GM18499 (cell line): Measurements from ENCODE around the gene RPS28.

Experiments
- ATAC-seq: cut with Tn5 transposase; IDR thresholded peaks from one replicate; pipeline ENCODE4 v1.9.1; 2021; ENCODE audit warnings: moderate number of reproducible peaks; ENCODE audit not compliant: insufficient read depth, unreplicated experiment

The RPS28 gene

DNA sequence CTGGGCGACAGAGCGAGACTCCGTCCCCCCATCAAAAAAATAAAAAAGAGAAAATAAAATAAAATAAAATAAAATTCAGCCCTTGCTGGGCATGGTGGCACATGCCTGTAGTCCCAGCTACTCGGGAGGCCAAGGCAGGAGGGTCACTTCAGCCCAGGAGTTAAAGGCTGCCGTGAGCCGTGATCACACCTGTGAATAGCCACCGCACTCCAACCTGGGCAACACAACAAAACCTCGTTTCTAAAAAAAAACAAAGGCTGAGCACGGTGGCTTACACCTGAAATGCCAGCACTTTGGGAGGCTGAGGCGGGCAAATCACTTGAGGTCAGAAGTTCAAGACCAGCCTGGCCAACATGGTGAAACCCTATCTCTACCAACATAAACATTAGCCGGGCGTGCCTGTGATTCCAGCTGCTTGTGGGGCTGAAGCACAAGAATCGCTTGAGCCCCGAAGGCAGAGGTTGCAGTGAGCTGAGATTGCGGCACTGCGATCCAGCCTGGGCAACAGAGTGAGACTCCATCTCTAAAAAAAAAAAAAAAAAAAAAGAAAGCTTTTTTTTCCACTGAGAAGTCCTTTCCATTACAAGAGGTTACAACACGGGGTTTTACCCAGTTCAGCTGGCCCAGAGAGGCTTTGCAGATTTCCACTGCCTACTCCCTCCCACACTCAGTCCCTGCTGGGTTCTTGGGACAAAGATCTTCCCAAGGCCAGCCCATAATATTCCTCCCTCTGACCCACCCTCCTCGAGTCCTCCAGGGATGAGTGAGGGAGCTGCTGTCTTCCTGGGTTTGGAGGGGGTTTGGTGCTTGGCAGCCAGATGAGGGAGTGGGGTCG, 49.1 kb downstream of the RPS28 start:
- ATAC-seq, result no peak

DNA sequence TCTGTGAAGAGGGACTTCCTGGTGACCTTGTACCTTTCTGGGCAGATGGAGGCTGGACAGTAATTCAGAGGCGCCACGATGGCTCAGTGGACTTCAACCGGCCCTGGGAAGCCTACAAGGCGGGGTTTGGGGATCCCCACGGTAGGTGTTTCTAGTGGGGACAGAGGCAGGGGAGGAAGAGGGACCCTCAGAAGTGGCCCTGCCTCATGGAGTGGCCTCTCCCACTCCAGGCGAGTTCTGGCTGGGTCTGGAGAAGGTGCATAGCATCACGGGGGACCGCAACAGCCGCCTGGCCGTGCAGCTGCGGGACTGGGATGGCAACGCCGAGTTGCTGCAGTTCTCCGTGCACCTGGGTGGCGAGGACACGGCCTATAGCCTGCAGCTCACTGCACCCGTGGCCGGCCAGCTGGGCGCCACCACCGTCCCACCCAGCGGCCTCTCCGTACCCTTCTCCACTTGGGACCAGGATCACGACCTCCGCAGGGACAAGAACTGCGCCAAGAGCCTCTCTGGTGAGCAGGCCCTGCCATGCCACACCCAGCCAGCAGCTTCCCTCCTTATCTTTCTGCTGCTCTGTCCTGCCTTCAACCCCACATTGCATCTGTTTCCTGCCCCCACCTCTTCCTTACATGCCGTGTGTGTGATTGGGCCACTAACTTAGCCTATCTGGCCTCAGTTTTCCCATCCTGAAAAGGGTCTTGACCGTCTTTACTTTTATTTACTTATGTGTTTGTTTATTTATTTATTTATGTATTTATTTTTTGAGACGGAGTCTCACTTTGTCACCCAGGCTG, 49.9 kb downstream of the RPS28 start:
- ATAC-seq, result no peak
